Activated CD8-positive, alpha-beta memory T cell treated with anti-CD3 and anti-CD28 coated beads, Interleukin-2, amount 50 U/mL, for 24 hours (primary cell): ENCODE measurements around the gene PPP1R3A.
"Not testable (repeated sequence)": the region's sequence is repeated elsewhere in the genome, so short reads cannot be mapped to it uniquely, and the experiment has no call there.

Source experiments
- DNase-seq: peaks from one replicate; pipeline ENCODE4 v3.0.0-alpha.2; 2020; ENCODE audit errors: extremely low read depth

Gene PPP1R3A

GRCh38 chr7:113918946-113919345, at the start of gene PPP1R3A:
TSS of gene PPP1R3A (minus strand) at chr7:113919009. CDS start at chr7:113918996, 13 bp downstream.
- DNase-seq = no peak

GRCh38 chr7:113963356-113963755, 44.5 kb upstream of the PPP1R3A start:
- DNase-seq = no peak

GRCh38 chr7:113959910-113960309, 41.1 kb upstream of the PPP1R3A start:
- DNase-seq = no peak

GRCh38 chr7:113955157-113955556, 36.3 kb upstream of the PPP1R3A start:
- no peak for DNase-seq

- no peak for DNase-seq
Observed at GRCh38 chr7:113953553-113953952, 34.7 kb upstream of the PPP1R3A start.

- no peak for DNase-seq
Observed at GRCh38 chr7:113945018-113945938, 26.5 kb upstream of the PPP1R3A start.

- DNase-seq = no peak
Observed at GRCh38 chr7:113936982-113937381, 18.2 kb upstream of the PPP1R3A start.

- no peak for DNase-seq
Observed at GRCh38 chr7:113936535-113936934, 17.7 kb upstream of the PPP1R3A start.

GRCh38 chr7:113929389-113929788, 10.6 kb upstream of the PPP1R3A start:
- DNase-seq = not testable (repeated sequence)

DNA sequence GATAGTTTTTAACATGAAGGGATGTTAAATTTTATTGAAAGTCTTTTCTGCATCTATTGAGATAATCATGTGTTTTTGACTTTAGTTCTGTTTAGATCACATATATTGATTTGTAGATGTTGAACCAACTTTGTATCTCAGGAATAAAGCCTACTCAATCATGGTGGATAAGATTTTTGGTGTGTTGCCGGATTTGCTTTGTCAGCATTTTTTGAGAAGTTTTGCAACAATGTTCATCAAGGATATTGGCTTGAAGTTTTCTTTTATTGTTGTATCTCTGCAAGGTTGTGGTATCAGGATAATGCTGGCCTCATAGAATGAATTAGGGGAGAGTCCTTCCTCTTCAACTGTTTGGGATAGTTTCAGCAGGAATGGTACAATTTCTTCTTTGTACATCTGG, 9.3 kb upstream of the PPP1R3A start:
- DNase-seq = no peak

DNA sequence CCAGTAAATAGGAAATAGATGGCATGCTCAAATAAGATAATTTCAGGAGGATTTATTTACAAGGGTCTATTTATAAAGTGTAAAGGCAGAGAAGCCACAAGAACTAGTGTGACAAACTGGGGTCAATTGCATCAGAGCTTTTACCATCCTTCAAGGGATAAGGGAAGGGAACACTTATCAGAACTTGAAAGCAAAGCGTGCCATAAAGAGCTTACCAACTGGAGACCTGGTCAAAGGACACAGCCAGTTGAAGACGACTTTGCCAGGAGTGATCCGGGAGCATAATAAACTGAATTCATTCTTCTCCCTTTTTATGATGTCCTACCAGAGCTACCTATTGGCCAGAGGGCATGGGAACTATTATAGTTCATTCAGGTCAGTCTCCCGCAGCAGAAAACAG, 3.2 kb upstream of the PPP1R3A start:
- DNase-seq = no peak

DNA sequence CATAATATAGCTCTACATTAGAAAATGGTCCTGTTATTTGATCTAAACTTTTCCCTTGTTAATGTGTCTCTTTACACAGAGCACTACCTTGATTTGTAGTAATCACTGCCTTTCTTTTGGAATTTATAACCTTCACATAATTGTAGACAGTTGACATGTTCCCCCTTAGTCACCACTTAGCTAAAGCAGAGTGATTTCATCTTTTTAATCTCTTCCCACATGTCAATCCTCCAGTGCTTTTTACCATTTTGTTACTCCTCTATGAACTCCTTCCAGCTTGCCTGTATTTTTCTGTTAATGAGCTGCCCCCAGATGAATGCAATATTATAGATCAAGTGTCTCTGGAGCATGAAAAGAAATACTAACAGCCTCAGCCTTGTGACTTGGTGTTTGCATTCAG, 2.6 kb upstream of the PPP1R3A start:
- no peak for DNase-seq

DNA sequence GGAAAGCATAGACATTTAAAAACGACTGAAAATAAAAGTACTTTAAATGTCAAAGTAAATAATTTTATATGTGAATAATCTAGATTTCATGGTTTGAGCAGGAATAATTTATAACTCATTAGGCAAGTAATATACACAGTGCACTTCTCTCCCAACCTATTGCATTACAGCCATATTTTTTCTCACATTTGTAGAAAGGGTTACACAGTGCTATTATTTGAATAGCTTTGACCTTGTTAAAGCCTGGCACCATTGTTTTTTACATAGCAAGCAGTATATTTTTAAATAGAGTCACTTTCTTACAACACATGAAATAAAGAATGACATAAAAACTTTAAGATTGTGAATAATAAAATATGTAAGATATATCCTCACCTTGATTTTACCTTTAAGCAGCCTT, 969 bp downstream of the PPP1R3A start:
- DNase-seq = no peak

DNA sequence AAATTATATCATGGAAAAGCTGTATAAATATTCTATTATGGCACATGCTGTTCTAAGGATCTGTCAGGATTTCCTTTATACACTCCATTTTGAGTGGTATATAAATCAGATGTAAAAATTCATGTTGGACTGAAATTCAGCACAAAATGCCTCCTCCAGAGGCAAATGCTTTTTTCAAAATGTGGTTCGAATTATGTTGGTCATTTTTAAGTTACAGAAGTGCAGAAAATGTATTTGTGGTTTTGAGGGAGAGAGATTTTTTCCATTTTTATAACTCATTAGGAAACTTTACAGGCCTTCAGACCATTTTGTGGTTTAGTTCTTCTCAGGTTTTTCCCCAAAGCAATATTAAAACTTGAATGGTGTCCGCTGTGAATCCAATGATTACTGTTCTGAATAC, 2.9 kb downstream of the PPP1R3A start:
- no peak for DNase-seq

GRCh38 chr7:113912876-113913275, 5.9 kb downstream of the PPP1R3A start:
- no peak for DNase-seq

DNA sequence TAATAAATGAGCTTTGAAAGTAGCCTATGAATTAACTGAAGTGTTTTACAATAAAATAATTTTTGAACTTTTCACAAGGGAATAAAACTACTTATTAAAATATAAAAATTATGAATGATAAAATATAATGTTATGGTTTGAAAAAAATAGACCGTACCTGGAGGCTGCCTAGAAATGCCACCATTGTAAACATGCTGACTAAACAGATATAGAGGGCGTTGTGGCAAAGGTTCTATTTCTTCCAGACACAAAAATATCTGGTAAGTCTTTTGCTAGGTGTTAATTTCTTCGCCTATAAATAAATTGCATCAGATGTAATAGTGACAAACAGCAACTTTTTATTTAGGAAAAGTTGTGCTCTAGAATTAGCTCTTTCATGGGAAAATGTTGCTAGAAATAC, 11.2 kb downstream of the PPP1R3A start:
- DNase-seq = no peak

- no peak for DNase-seq
Observed at GRCh38 chr7:113904521-113904920, 14.3 kb downstream of the PPP1R3A start.

DNA sequence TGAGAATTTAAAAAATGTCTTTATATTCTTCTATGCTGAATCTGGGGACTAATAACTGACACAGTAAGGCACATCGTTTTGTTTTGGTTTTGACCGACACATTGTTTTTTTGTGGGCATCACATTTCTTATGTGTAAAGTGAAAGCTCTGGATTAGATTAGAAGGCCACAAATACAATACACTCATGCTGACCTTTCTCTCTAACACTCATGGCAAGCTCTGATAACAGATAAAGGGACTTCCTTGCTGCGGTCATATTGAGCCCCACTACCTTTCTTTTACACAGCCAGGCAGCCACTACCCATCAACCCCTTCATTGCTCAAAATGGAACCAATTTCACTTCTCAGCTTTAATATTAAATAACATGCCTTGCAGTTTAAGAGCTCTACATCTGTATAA, 26.0 kb downstream of the PPP1R3A start:
- DNase-seq = no peak

- DNase-seq = no peak
Observed at GRCh38 chr7:113891828-113892227, 27.0 kb downstream of the PPP1R3A start.

DNA sequence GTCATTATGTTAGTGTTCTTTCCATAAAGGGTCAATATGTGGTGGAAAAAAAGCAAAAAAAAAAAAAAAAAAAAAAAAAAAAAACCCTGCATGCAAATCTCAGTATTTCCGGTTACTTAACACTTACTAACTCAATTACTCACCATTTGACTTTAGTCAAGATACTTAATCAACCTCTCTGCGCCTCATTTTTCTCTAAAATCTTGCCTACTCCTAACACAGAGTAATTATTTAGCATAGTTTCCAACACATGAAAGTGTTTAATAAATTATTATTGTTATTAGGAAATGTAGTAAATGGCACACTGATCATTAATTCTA, 27.8 kb downstream of the PPP1R3A start:
- no peak for DNase-seq

GRCh38 chr7:113890331-113891030, 28.3 kb downstream of the PPP1R3A start:
- DNase-seq = no peak

DNA sequence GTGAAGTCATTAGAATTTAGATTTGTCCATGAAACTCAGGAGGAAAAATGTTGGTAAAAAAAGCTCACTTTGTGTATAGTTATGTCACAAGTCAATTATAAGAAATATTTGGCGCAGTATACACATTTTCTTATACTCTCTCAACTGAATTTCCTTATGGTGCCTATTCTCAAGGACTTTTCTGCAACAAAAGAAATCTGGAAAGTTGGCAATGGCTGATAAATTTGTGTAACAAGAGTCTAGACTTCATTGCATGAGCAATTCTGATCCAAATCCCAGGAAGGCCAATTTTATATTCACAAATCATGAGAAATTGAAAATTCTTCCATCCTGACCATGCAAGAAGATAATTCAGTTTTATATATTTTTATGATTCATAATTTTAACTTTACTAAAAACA, 35.7 kb downstream of the PPP1R3A start:
- no peak for DNase-seq

- DNase-seq = no peak
Observed at GRCh38 chr7:113880559-113880958, 38.2 kb downstream of the PPP1R3A start.
